CD4-positive, alpha-beta memory T cell (primary cell): Measurements from ENCODE around the gene BPIFB2. TPM values are rescaled to one million over a fixed set of nuclear protein-coding genes. Genes with fewer than 3 reads are reported as not detected.

Experiments used
- CTCF ChIA-PET: fragments of 350-600 bp; sonication (Branson Sonifier 250); formaldehyde crosslinking; loops from one replicate; lab custom pipeline; 2021; ENCODE audit warnings: inconsistent platforms; ENCODE audit not compliant: partially characterized antibody; lab: Charles Lee
- POLR2A ChIA-PET: fragments of 350-600 bp; sonication (Branson Sonifier 250); formaldehyde crosslinking; loops from one replicate; lab custom pipeline; 2021; ENCODE audit not compliant: partially characterized antibody; lab: Charles Lee
- DNase-seq, 5 donors: peaks; one replicate each; pipeline versions ENCODE4 v3.0.0 to v3.0.0-alpha.2; 2020 to 2022; ENCODE audit warnings: mixed read lengths in 1 of 5
- H3K27ac ChIP-seq: one replicate; pipeline ENCODE4 v1.7.0; 2013; ENCODE audit warnings: low read depth, low read length
- H3K27me3 ChIP-seq: 2 replicates; pipeline ENCODE4 v1.7.0; 2013; ENCODE audit warnings: mild to moderate bottlenecking, low read length, moderate library complexity; ENCODE audit not compliant: insufficient read depth
- H3K36me3 ChIP-seq: 2 replicates; pipeline ENCODE4 v1.7.0; 2013; ENCODE audit warnings: mild to moderate bottlenecking, low read length, moderate library complexity; ENCODE audit not compliant: insufficient read depth
- H3K4me1 ChIP-seq: 2 replicates; pipeline ENCODE4 v1.7.0; 2013; ENCODE audit warnings: mild to moderate bottlenecking, low read length, moderate library complexity; ENCODE audit not compliant: insufficient read depth
- H3K4me3 ChIP-seq, 2 donors: one replicate each; pipeline ENCODE4 v1.7.0; 2013; ENCODE audit warnings: low read length in 2 of 2, mild to moderate bottlenecking in 1 of 2
- H3K9me3 ChIP-seq, 2 donors: one replicate each; pipeline ENCODE4 v1.7.0; 2013; ENCODE audit warnings: low read length in 2 of 2, control low read depth in 1 of 2; ENCODE audit not compliant: control insufficient read depth in 1 of 2
- H3K27ac Mint-ChIP-seq, 7 donors: one replicate each; pipeline ENCODE4 v1.8.0; 2020 to 2021; ENCODE audit warnings: mixed read lengths in 7 of 7, mild to moderate bottlenecking in 6 of 7, inconsistent platforms in 3 of 7, moderate library complexity in 3 of 7
- H3K27me3 Mint-ChIP-seq, 2 donors: one replicate each; pipeline ENCODE4 v1.8.0; 2020 to 2021; ENCODE audit warnings: mixed read lengths in 2 of 2
- H3K36me3 Mint-ChIP-seq, 2 donors: one replicate each; pipeline ENCODE4 v1.8.0; 2020 to 2021; ENCODE audit warnings: mixed read lengths in 2 of 2, inconsistent platforms in 1 of 2, mild to moderate bottlenecking in 1 of 2
- H3K4me1 Mint-ChIP-seq, 4 donors: one replicate each; pipeline ENCODE4 v1.8.0; 2020 to 2021; ENCODE audit warnings: mixed read lengths in 4 of 4, mild to moderate bottlenecking in 1 of 4
- H3K4me3 Mint-ChIP-seq, 8 donors: one replicate each; pipeline ENCODE4 v1.8.0; 2020 to 2021; ENCODE audit warnings: mixed read lengths in 8 of 8, mild to moderate bottlenecking in 7 of 8, moderate library complexity in 6 of 8, inconsistent platforms in 3 of 8
- H3K9me3 Mint-ChIP-seq, 8 donors: one replicate each; pipeline ENCODE4 v1.8.0; 2020 to 2021; ENCODE audit warnings: mixed read lengths in 8 of 8, mild to moderate bottlenecking in 5 of 8, inconsistent platforms in 3 of 8, moderate library complexity in 1 of 8
- intact Hi-C: fragments of 100-400 bp; cut with micrococcal nuclease; formaldehyde crosslinking; loops from one replicate; pipeline ENCODE4 v1.15.1; 2023
- polyA plus RNA-seq, 2 donors: library from polyadenylated mRNA; unstranded; fragments of 300-500 nt; fragmentation: Illumina TruSeq; gene quantifications; one replicate each; pipeline ENCODE4 v1.2.3, GENCODE V29; 2021
- total RNA-seq, 2 experiments: library from RNA; stranded (reverse); gene quantifications; one replicate each; pipeline ENCODE4 v1.2.3, GENCODE V29; 2021

Gene BPIFB2
- total and polyA plus RNA-seq, 4 experiments from 2014 or later: not detected

DNA sequence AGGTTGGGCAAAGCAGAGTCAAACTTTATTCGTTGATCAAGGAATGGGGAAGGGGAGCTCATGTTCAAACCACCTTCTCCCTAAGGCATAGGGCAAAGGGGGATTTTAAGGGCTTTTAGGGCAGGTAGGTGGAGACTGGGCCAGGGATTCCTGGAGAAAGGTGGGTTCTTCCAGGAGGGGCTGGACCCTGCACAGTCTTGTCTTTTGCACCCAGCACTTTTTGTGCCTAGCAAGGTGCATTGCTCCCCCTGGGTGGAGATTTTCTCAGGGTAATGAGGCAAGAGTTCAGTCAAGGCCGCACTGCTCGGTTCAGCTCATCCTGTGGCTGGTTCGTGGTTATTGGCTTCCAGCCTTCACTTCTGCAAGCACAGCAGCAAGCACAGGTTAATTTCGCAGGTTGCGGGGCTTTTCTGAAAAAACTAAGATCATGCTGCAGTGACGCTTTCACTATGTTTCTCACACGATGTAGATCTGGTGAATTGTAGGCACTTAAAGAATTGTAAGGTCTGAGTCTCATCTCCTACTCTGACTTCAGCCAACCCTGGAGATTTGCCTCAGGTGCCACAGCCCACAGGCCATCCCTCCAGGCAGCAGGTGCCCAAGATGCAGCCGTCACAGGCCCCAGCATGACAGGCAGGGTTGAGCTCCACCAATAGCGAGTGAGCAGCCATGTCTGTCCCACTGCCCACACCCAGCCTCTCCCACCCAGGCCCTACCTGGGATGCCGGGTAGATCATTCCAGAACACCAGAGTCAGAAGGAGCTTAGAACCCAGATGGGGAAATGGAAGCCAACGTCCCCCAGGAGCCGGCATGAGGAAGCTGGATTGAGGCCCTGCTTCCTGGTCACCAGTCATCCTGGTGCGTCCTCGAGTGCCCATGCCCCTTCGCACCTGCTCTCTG, 40.4 kb upstream of the BPIFB2 start:
- peaks cover 81% of the 10 kb centered on the region for H3K4me1 ChIP-seq
- intact Hi-C loops: no loop called here

DNA sequence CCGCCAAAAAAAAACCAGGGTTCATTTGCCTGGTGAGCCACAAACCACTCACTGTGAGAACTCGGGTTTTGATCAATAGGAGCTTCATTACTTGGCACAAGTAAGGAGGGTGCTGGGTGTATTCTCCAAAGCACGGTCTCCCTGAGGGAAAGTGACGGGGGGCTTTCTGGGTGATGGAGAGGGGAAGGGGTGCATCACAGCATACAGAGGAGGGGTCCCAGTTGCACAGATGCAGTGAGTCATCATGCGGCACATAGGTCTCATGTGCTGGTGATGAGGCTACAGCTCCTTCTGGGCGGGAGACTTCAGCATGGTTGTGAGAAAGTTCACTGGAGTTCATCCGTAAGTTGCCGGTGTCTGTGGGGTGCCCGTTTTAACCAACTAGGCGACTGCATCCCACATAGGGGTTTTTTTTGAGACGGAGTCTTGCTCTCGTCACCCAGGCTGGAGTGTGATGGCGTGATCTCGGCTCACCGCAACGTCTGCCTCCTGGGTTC, 39.5 kb upstream of the BPIFB2 start:
- Mint-ChIP-seq H3K4me1 (peaks cover 11 to 67% (median 34%) of the 10 kb centered on the region in 4 donors), H3K4me3 (peak overlapping the region; percentile 59 to 90 (median 79)), H3K9me3 (peaks cover 0 to 2% (median 0%) of the 10 kb centered on the region in 8 donors), H3K36me3 (peaks cover 0 to 8% of the 10 kb centered on the region in 2 donors), H3K27ac (peak overlapping the region in 4 of 7 donors; percentile 95 to 99 (median 97)), H3K27me3 (no peaks in the 10 kb centered on the region)
- peak; percentile 56 to 89 (median 60) for DNase-seq
- Histone ChIP-seq H3K36me3 (no peaks in the 10 kb centered on the region), H3K4me3 (no peak overlapping the region), H3K27me3 (no peaks in the 10 kb centered on the region), H3K4me1 (peaks cover 90% of the 10 kb centered on the region), H3K27ac (peak overlapping the region; percentile 94), H3K9me3 (no peaks in the 10 kb centered on the region)
- ChIA-PET CTCF (interaction anchor here (1.5 to 10.1 kb wide), 3 partner anchors 23 to 66 kb away, joined by 5 to 86 read pairs (median 6); partner anchors contain the start of gene SUN5), POLR2A (interaction anchor here (0.8 to 4.2 kb wide), 9 partner anchors 8 to 148 kb away, joined by 3 to 19 read pairs (median 6); partner anchors contain the start of genes MAPRE1 and SUN5)
- intact Hi-C loops: no loop called here

More for the DNA sequence above, 40.4 kb upstream of the BPIFB2 start:
- Mint-ChIP-seq H3K36me3 (peaks cover 0 to 3% of the 10 kb centered on the region in 2 donors), H3K27ac (peak overlapping the region in 4 of 7 donors; percentile 95 to 99 (median 97)), H3K27me3 (no peaks in the 10 kb centered on the region), H3K4me1 (peaks cover 15 to 62% (median 38%) of the 10 kb centered on the region in 4 donors), H3K4me3 (peak overlapping the region; percentile 59 to 90 (median 79)), H3K9me3 (peaks cover 0 to 2% (median 0%) of the 10 kb centered on the region in 8 donors)
- Histone ChIP-seq H3K9me3 (no peaks in the 10 kb centered on the region), H3K27ac (peak overlapping the region; percentile 94), H3K27me3 (no peaks in the 10 kb centered on the region), H3K4me3 (peak overlapping the region in 1 of 2 donors; percentile 25), H3K36me3 (no peaks in the 10 kb centered on the region)
- CTCF ChIA-PET: interaction anchor here (0.6 to 10.1 kb wide), 7 partner anchors 13 to 79 kb away, joined by 3 to 86 read pairs (median 5); partner anchors contain the start of gene SUN5
- POLR2A ChIA-PET: interaction anchor here (0.8 to 4.2 kb wide), 13 partner anchors 8 to 147 kb away, joined by 3 to 19 read pairs (median 4); partner anchors contain the start of genes MAPRE1 and SUN5
- DNase-seq: peak; percentile 64 to 88 (median 71)

DNA sequence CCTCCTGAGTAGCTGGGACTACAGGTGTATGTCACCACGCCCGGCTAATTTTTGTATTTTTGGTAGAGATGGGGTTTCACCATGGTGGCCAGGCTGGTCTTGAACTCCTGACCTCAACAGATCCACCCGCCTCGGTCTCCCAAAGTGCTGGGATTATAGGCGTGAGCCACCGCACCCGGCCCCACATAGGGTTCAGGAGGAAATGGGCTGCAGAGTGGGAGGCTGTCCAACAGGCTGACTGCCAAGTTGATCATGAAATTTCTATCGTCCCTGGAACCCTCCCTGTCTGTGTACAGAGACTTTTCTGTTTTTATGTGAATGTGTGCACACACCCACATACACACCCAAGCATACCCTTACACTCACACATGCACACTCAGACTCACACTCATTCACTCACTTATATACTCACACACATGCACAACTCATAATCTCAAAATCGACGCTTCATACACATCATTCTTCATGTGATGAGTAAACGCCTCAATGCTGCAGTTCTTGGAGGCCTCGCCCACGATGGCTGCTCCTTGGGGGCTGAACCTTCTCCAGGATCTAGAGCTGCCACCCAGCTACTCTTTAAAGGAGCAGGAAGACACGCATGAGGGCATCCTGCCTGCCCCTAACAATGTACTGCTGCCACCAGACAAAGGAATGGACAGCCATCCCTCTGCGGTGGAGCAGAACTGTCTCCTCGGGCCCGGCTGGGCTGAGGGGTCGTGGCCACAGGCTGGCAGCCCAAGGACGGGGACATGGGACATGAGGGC, 38.8 kb upstream of the BPIFB2 start:
- Mint-ChIP-seq H3K9me3 (peaks cover 0 to 2% (median 0%) of the 10 kb centered on the region in 8 donors), H3K27ac (peak overlapping the region in 4 of 7 donors; percentile 95 to 99 (median 97)), H3K4me3 (peak overlapping the region in 7 of 8 donors; percentile 59 to 90 (median 82)), H3K27me3 (no peaks in the 10 kb centered on the region), H3K36me3 (peaks cover 0 to 14% of the 10 kb centered on the region in 2 donors), H3K4me1 (peaks cover 5 to 71% (median 33%) of the 10 kb centered on the region in 4 donors)
- Histone ChIP-seq H3K4me1 (peaks cover 94% of the 10 kb centered on the region), H3K27ac (peak overlapping the region; percentile 94), H3K27me3 (no peaks in the 10 kb centered on the region), H3K36me3 (no peaks in the 10 kb centered on the region), H3K9me3 (no peaks in the 10 kb centered on the region), H3K4me3 (no peak overlapping the region)
- DNase-seq: peak in 2 of 5 donors; percentile 24 to 57
- intact Hi-C loops: no loop called here
- ChIA-PET POLR2A (interaction anchor here (0.8 to 4.2 kb wide), 5 partner anchors 8 to 149 kb away, joined by 3 to 19 read pairs (median 7); partner anchors contain the start of gene MAPRE1), CTCF (interaction anchor here (1.5 to 10.1 kb wide), 3 partner anchors 24 to 66 kb away, joined by 5 to 86 read pairs (median 6); partner anchors contain the start of gene SUN5)

DNA sequence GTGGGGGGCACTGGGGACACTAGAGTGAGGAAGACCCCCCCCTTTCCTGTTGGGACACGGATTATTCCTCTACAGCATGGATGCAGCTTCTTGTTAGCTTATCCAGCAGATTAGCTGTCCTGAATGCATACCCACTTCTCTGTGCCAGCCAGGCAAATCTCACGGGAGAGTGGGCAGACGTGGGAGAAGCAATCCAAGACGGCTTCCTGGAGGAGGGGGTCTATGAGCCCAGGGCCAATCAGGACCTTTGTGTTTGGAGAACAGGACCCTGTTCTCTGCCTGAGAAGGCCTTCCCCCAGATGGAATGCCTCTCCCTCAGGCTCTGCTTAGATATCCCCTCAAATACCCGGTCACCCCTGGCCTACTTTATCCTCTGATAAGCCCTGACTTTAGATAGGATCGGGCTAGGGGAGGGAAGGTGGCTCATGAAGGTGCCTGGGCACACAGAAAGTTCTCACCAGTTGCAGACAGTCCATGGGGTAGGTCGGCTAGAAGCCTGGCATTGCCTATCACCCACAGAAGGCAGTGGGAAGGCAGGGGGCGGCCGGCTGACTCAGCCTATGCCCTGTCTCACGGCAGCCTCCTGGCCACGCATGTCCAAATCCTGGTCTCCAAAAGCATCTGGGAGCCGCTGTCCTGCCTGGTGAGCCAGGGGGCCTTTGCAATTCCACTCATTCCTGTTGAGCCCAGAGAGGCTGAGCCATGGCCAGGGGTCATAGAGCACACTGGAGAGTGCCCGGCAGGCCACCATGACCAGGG, 38.0 kb upstream of the BPIFB2 start:
- Histone ChIP-seq H3K4me1 (peaks cover 100% of the 10 kb centered on the region), H3K27me3 (no peaks in the 10 kb centered on the region), H3K36me3 (no peaks in the 10 kb centered on the region), H3K9me3 (no peaks in the 10 kb centered on the region), H3K4me3 (no peak overlapping the region), H3K27ac (peak overlapping the region; percentile 94)
- ChIA-PET POLR2A (interaction anchor here (3.6 to 4.2 kb wide), 2 partner anchors 23 to 24 kb away, joined by 19 to 33 read pairs; no protein-coding TSS in a partner anchor), CTCF (interaction anchor here (2.3 to 10.1 kb wide), 2 partner anchors 25 to 36 kb away, joined by 6 to 86 read pairs; partner anchors contain the start of gene SUN5)
- Mint-ChIP-seq H3K27me3 (no peaks in the 10 kb centered on the region), H3K4me3 (peak overlapping the region in 7 of 8 donors; percentile 21 to 90 (median 82)), H3K9me3 (peaks cover 0 to 3% (median under 1%) of the 10 kb centered on the region in 8 donors), H3K36me3 (peaks cover under 1 to 14% of the 10 kb centered on the region in 2 donors), H3K27ac (peak overlapping the region in 4 of 7 donors; percentile 95 to 99 (median 97)), H3K4me1 (peaks cover 0 to 71% (median 31%) of the 10 kb centered on the region in 4 donors)
- DNase-seq: no peak
- intact Hi-C loops: loop anchor here (5.0 to 10.0 kb wide), 3 partner anchors 38 to 435 kb away; partner anchors contain the start of gene BPIFB2

DNA sequence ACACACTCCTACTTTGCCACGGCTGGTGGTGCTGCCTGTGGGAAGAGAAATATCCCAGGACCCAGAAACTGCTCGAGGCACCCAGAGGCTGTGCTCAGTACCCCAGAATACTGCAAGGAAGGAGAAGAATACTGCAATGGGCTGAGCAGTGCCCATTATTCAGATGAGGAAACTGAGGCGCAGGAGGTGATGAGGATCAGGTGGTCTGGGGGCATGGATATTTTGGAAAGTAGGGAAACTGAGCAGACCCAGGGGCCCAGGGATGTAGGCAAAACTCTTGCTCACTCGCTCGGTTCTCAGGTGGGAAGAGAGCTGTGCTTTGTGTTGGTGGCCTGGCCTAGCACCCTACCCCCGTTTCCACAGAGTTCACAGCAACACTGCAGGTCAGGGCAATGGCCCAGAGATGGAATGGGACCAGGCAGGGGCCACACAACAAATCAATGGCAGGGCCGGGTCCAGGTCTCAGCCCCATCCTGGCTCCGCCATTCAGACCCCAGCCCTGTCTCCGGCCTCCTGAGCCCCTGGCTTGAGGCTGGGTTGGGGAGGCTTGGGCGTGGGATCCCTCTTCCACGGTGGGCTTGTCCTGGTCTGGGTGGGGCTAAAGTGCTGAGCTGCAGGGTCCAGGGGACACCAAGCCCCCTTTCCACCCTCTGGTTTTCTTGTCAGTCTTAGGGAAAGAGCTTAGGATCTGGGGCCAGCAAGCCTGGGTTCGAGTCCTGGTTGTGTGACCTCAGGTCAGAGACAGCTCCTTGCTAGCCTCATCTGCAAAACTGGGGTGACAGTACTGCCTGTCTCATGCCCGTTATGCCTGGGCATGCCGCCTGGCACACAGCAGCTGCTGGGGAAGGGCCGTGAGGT, 37.2 kb upstream of the BPIFB2 start:
- Mint-ChIP-seq H3K4me1 (peaks cover 0 to 74% (median 32%) of the 10 kb centered on the region in 4 donors), H3K36me3 (peaks cover 3 to 14% of the 10 kb centered on the region in 2 donors), H3K27me3 (no peaks in the 10 kb centered on the region), H3K9me3 (peaks cover 0 to 11% (median 4%) of the 10 kb centered on the region in 8 donors), H3K4me3 (peak overlapping the region in 6 of 8 donors; percentile 17 to 84 (median 52)), H3K27ac (peak overlapping the region in 4 of 7 donors; percentile 95 to 99 (median 97))
- Histone ChIP-seq H3K9me3 (no peaks in the 10 kb centered on the region), H3K4me1 (peaks cover 92% of the 10 kb centered on the region), H3K4me3 (peak overlapping the region in 1 of 2 donors; percentile 42), H3K27me3 (no peaks in the 10 kb centered on the region), H3K36me3 (no peaks in the 10 kb centered on the region), H3K27ac (peak overlapping the region; percentile 94)
- ChIA-PET POLR2A (interaction anchor here (0.6 to 3.6 kb wide), 3 partner anchors 20 to 107 kb away, joined by 3 to 33 read pairs (median 3); no protein-coding TSS in a partner anchor), CTCF (interaction anchor here (0.8 to 10.1 kb wide), 3 partner anchors 13 to 26 kb away, joined by 3 to 86 read pairs (median 3); no protein-coding TSS in a partner anchor)
- DNase-seq: no peak
- intact Hi-C loops: loop anchor here (5.0 to 10.0 kb wide), 3 partner anchors 37 to 436 kb away; partner anchors contain the start of gene BPIFB2
